ENCODE results near the gene SEMA6A.

The SEMA6A gene

DNA sequence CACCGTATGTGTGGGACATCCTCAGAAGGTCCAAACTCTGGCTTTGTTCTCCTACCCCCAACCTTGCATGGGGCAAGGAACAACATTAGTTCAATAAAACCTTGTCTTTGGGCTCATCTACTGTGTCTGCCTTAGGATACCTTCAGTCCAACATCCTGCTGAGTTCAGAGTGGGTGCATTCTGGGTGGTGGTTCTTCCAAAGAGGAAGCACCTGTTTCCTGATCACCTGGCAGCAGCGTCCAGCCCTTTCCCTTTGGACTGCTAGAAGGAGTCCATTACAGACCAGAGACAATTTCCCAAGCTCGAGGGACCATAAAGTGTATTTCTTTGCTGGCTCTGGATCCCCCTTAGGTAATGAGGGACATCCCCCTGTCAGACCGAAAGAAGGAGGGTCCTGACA lies 154.1 kb downstream of the SEMA6A start (continued):
- TF ChIP-seq, protein P1, sequence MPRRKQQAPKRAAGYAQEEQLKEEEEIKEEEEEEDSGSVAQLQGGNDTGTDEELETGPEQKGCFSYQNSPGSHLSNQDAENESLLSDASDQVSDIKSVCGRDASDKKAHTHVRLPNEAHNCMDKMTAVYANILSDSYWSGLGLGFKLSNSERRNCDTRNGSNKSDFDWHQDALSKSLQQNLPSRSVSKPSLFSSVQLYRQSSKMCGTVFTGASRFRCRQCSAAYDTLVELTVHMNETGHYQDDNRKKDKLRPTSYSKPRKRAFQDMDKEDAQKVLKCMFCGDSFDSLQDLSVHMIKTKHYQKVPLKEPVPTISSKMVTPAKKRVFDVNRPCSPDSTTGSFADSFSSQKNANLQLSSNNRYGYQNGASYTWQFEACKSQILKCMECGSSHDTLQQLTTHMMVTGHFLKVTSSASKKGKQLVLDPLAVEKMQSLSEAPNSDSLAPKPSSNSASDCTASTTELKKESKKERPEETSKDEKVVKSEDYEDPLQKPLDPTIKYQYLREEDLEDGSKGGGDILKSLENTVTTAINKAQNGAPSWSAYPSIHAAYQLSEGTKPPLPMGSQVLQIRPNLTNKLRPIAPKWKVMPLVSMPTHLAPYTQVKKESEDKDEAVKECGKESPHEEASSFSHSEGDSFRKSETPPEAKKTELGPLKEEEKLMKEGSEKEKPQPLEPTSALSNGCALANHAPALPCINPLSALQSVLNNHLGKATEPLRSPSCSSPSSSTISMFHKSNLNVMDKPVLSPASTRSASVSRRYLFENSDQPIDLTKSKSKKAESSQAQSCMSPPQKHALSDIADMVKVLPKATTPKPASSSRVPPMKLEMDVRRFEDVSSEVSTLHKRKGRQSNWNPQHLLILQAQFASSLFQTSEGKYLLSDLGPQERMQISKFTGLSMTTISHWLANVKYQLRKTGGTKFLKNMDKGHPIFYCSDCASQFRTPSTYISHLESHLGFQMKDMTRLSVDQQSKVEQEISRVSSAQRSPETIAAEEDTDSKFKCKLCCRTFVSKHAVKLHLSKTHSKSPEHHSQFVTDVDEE (CRISPR knock-in tag; IDR thresholded peaks at IDR 0.05), result no peak
- no peak for TF ChIP-seq PPARA (CRISPR knock-in tag; IDR thresholded peaks at IDR 0.05; ENCODE audit: borderline replicate concordance)

DNA sequence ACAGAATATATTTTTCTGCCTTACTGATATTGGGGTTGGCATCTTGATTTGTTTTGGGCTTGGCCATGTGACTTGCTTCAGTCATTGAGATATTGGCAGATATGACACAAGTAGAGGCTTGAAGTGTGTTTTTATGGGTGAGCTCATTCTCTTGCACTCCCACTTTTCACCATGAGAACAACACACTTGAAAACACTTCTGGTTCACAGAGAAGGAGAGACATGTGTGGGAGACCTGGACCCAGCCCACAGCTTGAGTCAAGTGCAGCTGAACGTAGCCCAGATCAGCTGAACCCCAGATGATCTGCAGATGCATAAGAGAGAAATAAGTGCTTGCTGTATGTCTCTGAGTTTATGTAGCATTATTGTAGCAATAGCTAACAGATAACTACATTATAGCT lies 155.4 kb downstream of the SEMA6A start:
- ATAC-seq, result no peak

GRCh38 chr5:116418774-116419173 lies 155.8 kb downstream of the SEMA6A start:
- no peak for TF ChIP-seq BACH2 (CRISPR knock-in tag; IDR thresholded peaks at IDR 0.05; ENCODE audit: borderline replicate concordance)
- no peak for TF ChIP-seq OSR1 (CRISPR knock-in tag; IDR thresholded peaks at IDR 0.05)
- TF ChIP-seq ZNF70 (CRISPR knock-in tag; IDR thresholded peaks at IDR 0.05), result no peak
- no peak for TF ChIP-seq PATZ1 (CRISPR knock-in tag; IDR thresholded peaks at IDR 0.05; ENCODE audit: borderline replicate concordance)
- TF ChIP-seq PPARA (CRISPR knock-in tag; IDR thresholded peaks at IDR 0.05; ENCODE audit: borderline replicate concordance), result no peak
- no peak for TF ChIP-seq ZNF565 (CRISPR knock-in tag; conservative IDR thresholded peaks at IDR 0.05; ENCODE audit: low read depth)
- TF ChIP-seq ZFP30 (CRISPR knock-in tag; IDR thresholded peaks at IDR 0.05), result no peak
- TF ChIP-seq SNAI2 (CRISPR knock-in tag; IDR thresholded peaks at IDR 0.05), result no peak
- ATAC-seq, result no peak

More for the DNA sequence above, 155.4 kb downstream of the SEMA6A start:
- TF ChIP-seq GLIS3 (CRISPR knock-in tag; IDR thresholded peaks at IDR 0.05), result no peak
- no peak for TF ChIP-seq ZNF8 (CRISPR knock-in tag; IDR thresholded peaks at IDR 0.05)
- no peak for TF ChIP-seq PPARA (CRISPR knock-in tag; IDR thresholded peaks at IDR 0.05; ENCODE audit: borderline replicate concordance)
- TF ChIP-seq, protein P2, sequence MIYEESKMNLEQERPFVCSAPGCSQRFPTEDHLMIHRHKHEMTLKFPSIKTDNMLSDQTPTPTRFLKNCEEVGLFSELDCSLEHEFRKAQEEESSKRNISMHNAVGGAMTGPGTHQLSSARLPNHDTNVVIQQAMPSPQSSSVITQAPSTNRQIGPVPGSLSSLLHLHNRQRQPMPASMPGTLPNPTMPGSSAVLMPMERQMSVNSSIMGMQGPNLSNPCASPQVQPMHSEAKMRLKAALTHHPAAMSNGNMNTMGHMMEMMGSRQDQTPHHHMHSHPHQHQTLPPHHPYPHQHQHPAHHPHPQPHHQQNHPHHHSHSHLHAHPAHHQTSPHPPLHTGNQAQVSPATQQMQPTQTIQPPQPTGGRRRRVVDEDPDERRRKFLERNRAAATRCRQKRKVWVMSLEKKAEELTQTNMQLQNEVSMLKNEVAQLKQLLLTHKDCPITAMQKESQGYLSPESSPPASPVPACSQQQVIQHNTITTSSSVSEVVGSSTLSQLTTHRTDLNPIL (CRISPR knock-in tag; IDR thresholded peaks at IDR 0.05; ENCODE audit: low read depth), result no peak
- TF ChIP-seq ISL1 (CRISPR knock-in tag; IDR thresholded peaks at IDR 0.05), result no peak
- TF ChIP-seq OSR1 (CRISPR knock-in tag; IDR thresholded peaks at IDR 0.05), result no peak

DNA sequence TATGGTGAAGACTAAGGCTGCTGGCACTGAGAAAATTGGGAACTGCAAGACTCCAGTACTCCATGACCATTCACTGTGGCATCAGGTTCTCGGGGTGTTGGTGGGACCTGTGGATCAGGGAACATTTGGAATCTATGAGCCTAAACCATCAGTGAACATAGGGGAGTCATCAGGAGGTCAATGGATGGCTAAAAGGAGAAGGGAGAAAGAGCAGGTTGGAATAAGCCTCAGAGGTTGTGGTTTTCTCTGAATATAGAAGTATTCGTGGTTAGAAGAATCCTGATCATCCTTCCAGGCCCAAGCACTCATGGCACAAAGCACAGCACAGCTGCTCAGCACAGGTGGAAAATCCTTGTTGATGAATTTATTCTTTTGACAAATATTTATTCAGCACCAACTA lies 156.6 kb downstream of the SEMA6A start:
- no peak for ATAC-seq
- no peak for TF ChIP-seq ZFP30 (CRISPR knock-in tag; IDR thresholded peaks at IDR 0.05)
- no peak for TF ChIP-seq ARNTL (CRISPR knock-in tag; IDR thresholded peaks at IDR 0.05; ENCODE audit: borderline replicate concordance, low read depth)
- no peak for TF ChIP-seq PATZ1 (CRISPR knock-in tag; IDR thresholded peaks at IDR 0.05; ENCODE audit: borderline replicate concordance)
- TF ChIP-seq PPARA (CRISPR knock-in tag; IDR thresholded peaks at IDR 0.05; ENCODE audit: borderline replicate concordance), result no peak
- TF ChIP-seq TOX (CRISPR knock-in tag; IDR thresholded peaks at IDR 0.05; ENCODE audit: borderline replicate concordance), result no peak

- ATAC-seq, result no peak
- TF ChIP-seq CSDC2 (CRISPR knock-in tag; IDR thresholded peaks at IDR 0.05), result no peak
- no peak for TF ChIP-seq ISL1 (CRISPR knock-in tag; IDR thresholded peaks at IDR 0.05)
- TF ChIP-seq ZNF565 (CRISPR knock-in tag; conservative IDR thresholded peaks at IDR 0.05; ENCODE audit: low read depth), result no peak
- TF ChIP-seq ESRRG (CRISPR knock-in tag; IDR thresholded peaks at IDR 0.05), result no peak
- no peak for TF ChIP-seq RARB (CRISPR knock-in tag; IDR thresholded peaks at IDR 0.05)
- TF ChIP-seq, protein P3, sequence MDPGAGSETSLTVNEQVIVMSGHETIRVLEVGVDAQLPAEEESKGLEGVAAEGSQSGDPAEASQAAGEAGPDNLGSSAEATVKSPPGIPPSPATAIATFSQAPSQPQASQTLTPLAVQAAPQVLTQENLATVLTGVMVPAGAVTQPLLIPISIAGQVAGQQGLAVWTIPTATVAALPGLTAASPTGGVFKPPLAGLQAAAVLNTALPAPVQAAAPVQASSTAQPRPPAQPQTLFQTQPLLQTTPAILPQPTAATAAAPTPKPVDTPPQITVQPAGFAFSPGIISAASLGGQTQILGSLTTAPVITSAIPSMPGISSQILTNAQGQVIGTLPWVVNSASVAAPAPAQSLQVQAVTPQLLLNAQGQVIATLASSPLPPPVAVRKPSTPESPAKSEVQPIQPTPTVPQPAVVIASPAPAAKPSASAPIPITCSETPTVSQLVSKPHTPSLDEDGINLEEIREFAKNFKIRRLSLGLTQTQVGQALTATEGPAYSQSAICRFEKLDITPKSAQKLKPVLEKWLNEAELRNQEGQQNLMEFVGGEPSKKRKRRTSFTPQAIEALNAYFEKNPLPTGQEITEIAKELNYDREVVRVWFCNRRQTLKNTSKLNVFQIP (CRISPR knock-in tag; IDR thresholded peaks at IDR 0.05; ENCODE audit: borderline replicate concordance, low read depth), result no peak
- no peak for TF ChIP-seq BACH2 (CRISPR knock-in tag; IDR thresholded peaks at IDR 0.05; ENCODE audit: borderline replicate concordance)
- no peak for TF ChIP-seq PATZ1 (CRISPR knock-in tag; IDR thresholded peaks at IDR 0.05; ENCODE audit: borderline replicate concordance)
- no peak for TF ChIP-seq GLIS3 (CRISPR knock-in tag; IDR thresholded peaks at IDR 0.05)
- no peak for TF ChIP-seq ZNF8 (CRISPR knock-in tag; IDR thresholded peaks at IDR 0.05)
- no peak for TF ChIP-seq ARNTL (CRISPR knock-in tag; IDR thresholded peaks at IDR 0.05; ENCODE audit: borderline replicate concordance, low read depth)
- TF ChIP-seq, protein P1 (CRISPR knock-in tag; IDR thresholded peaks at IDR 0.05), result no peak
Measured at GRCh38 chr5:116415989-116416388, 158.6 kb downstream of the SEMA6A start.
